GM12874 (cell line): ENCODE data around the gene KLHL35.

Experiments
- CTCF ChIP-seq: IDR thresholded peaks from 2 replicates; pipeline ENCODE4 v1.5.1; 2011; ENCODE audit warnings: low read depth, mild to moderate bottlenecking, control low read depth, low read length, moderate library complexity; ENCODE audit not compliant: insufficient read depth

KLHL35 gene

GRCh38 chr11:75398906-75399305, 34.1 kb downstream of the KLHL35 start:
- no peak for TF ChIP-seq CTCF

GRCh38 chr11:75394085-75394840, 38.7 kb downstream of the KLHL35 start:
- TF ChIP-seq CTCF = no peak

GRCh38 chr11:75389925-75390324, 43.1 kb downstream of the KLHL35 start:
- no peak for TF ChIP-seq CTCF

GRCh38 chr11:75389276-75389605, 43.8 kb downstream of the KLHL35 start:
- no peak for TF ChIP-seq CTCF

DNA sequence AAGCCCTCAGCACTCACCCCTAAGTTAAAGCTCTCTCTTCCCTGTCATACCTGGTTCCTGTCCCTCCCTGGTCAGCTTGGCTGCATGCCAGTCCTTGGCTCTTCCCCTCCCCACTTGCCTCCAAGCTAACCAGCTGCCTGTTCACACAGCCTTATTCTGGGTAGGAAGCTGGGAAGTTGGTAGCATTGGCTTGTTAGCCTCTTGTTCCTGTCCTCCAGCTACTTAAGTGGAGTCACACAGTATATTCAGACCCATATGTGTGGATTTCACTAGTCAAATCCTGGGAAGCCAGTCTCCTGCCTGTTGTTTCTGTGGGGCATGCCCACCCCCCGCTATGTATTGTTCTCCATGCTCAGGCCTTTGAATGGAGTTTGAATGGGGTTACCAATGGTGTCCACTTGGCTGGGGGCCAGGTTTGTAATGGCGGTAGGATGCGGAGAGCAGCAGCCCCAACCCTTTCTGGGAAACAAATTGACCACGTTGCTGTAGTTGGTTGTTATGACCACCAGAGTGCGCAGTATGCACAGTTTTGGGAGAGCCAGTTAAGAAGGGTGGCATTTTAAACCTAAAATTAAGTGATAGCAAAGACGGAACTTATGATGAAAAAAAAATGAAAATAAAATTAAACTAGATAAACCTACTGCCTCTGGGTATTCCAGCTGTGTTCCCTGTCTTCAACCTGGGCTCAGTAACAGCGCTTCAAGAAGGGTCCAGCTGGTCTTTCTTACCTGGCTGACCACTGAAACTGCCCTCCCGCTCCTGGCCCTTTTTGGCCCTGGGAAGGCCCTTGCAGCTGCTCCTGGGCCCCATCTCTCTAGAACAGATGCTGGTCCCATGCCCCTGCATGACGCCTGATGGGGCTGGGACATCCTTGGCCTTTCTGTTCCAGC, 44.4 kb downstream of the KLHL35 start:
- peak; percentile 71 for TF ChIP-seq CTCF

DNA sequence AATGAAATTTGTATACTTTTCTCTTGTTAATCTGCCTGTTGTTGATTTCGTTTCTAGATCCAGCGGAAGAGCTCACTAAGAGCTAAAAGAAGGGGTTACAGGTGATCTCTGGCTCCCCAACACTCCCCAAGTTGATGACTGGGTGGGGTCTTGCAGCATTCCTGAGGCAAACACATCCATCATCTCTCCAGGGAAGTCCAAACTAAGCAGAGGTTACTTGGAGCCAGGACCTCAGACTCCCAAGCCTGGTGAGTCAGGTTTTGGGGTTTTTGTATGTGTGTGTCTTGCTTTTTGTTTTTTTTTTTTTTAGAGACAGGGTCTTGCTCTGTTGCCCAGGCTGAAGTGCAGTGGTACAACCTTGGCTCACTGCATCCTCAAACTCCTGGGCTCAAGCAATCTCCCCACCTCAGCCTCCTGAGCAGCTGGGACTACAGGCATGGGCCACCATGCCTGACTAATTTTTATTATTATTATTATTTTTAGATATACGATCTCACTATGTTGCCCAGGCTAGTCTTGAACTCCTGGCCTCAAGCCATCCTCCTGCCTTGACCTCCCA, 45.2 kb downstream of the KLHL35 start:
- no peak for TF ChIP-seq CTCF

GRCh38 chr11:75386942-75387630, 45.9 kb downstream of the KLHL35 start:
- no peak for TF ChIP-seq CTCF
